ENCODE data around the gene ZC3H13. TPM values are rescaled to one million over a fixed set of nuclear protein-coding genes. Genes with fewer than 3 reads are reported as not detected.
"Not testable (repeated sequence)": the region's sequence is repeated elsewhere in the genome, so short reads cannot be mapped to it uniquely, and the experiment has no call there.

Gene ZC3H13
- total RNA-seq, 2 experiments from 2014 or later = 40.1 to 41.8 TPM

DNA sequence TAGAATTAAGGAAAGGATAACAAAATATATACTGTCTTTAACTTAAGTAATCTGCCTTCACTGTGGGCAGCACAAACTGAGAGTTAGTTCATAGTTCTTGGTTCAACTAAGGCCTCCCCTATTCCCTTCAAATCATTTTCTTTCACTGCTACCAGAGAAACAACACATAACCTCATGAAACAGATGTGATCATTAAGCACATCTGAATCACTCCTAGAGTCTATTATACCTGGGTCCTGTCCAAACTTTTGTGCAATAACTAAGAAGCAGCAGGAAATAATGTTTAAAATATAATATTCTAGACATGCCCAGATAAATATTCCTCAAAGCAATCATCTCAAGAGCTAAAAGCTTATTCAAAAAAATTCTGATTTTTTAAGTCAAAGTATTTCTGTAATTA lies 62.9 kb downstream of the ZC3H13 start:
- Mint-ChIP-seq H3K9me3 (no peaks in the 10 kb centered on the region), H3K4me3 (no peak overlapping the region), H3K4me1 (ENCODE audit: low read depth) (peaks cover 2% of the 10 kb centered on the region), H3K27ac (no peak overlapping the region), H3K36me3 (ENCODE audit: low read depth) (peaks cover 36% of the 10 kb centered on the region), H3K27me3 (no peaks in the 10 kb centered on the region)
- ATAC-seq = no peak
- ChIA-PET CTCF (interaction anchor here (0.7 kb wide), 1 partner anchor 24 kb away, joined by 3 read pairs; no protein-coding TSS in a partner anchor), POLR2A (interaction anchor here (0.6 kb wide), 1 partner anchor 56 kb away, joined by 4 read pairs; no protein-coding TSS in a partner anchor)
- DNase-seq = no peak
- intact Hi-C loops (cut with micrococcal nuclease) = no loop called here
- TF ChIP-seq, protein P1, sequence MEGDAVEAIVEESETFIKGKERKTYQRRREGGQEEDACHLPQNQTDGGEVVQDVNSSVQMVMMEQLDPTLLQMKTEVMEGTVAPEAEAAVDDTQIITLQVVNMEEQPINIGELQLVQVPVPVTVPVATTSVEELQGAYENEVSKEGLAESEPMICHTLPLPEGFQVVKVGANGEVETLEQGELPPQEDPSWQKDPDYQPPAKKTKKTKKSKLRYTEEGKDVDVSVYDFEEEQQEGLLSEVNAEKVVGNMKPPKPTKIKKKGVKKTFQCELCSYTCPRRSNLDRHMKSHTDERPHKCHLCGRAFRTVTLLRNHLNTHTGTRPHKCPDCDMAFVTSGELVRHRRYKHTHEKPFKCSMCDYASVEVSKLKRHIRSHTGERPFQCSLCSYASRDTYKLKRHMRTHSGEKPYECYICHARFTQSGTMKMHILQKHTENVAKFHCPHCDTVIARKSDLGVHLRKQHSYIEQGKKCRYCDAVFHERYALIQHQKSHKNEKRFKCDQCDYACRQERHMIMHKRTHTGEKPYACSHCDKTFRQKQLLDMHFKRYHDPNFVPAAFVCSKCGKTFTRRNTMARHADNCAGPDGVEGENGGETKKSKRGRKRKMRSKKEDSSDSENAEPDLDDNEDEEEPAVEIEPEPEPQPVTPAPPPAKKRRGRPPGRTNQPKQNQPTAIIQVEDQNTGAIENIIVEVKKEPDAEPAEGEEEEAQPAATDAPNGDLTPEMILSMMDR (IDR thresholded peaks at IDR 0.05) = no peak

DNA sequence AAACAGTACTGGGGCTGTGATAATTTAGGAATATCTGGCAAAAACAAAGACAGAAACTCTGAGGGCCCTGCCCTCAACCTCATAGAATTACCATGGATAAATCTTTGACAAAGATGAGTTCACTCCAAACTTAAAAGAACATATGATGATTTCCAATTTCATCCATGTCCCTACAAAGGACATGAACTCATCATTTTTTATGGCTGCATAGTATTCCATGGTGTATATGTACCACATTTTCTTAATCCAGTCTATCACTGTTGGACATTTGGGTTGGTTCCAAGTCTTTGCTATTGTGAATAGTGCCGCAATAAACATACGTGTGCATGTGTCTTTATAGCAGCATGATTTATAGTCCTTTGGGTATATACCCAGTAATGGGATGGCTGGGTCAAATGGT lies 71.4 kb downstream of the ZC3H13 start:
- peaks cover 59% of the 10 kb centered on the region for H3K36me3 Mint-ChIP-seq (ENCODE audit: low read depth)
- DNase-seq; POLR2A ChIA-PET; H3K27me3 Mint-ChIP-seq; H3K4me1 Mint-ChIP-seq (ENCODE audit: low read depth); H3K4me3 Mint-ChIP-seq; CTCF ChIA-PET; H3K9me3 Mint-ChIP-seq; ATAC-seq; intact Hi-C loops (cut with micrococcal nuclease); H3K27ac Mint-ChIP-seq: not testable (repeated sequence)

DNA sequence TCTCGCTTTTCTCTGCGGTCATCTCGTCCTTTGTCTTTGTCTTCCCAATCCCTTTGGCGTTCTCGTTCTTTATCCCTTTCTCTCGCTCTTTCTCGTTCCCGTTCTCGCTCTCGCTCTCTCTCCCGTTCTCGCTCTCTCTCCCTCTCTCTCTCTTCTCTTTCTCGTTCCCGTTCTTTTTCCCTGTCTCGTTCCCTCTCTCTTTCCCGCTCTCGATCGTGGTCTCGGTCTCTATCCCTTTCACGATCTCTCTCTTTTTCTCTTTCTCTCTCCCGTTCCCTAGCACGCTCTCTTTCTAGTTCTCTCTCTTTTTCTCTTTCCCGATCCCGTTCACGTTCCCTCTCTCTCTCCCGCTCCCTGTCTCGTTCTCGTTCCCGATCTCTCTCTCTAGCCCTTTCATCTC lies 77.2 kb downstream of the ZC3H13 start:
- ChIA-PET CTCF (no interaction called here), POLR2A (no interaction called here)
- H3K27ac Mint-ChIP-seq = no peak overlapping the region
- peaks cover 47% of the 10 kb centered on the region for H3K36me3 Mint-ChIP-seq (ENCODE audit: low read depth)
- H3K27me3 Mint-ChIP-seq = no peaks in the 10 kb centered on the region
- TF ChIP-seq, protein P1 (IDR thresholded peaks at IDR 0.05) = no peak
- DNase-seq (no peak), ATAC-seq (no peak)
- H3K4me1 Mint-ChIP-seq (ENCODE audit: low read depth) = peaks cover 3% of the 10 kb centered on the region
- no peak overlapping the region for H3K4me3 Mint-ChIP-seq
- no peaks in the 10 kb centered on the region for H3K9me3 Mint-ChIP-seq
- intact Hi-C loops (cut with micrococcal nuclease) = no loop called here

DNA sequence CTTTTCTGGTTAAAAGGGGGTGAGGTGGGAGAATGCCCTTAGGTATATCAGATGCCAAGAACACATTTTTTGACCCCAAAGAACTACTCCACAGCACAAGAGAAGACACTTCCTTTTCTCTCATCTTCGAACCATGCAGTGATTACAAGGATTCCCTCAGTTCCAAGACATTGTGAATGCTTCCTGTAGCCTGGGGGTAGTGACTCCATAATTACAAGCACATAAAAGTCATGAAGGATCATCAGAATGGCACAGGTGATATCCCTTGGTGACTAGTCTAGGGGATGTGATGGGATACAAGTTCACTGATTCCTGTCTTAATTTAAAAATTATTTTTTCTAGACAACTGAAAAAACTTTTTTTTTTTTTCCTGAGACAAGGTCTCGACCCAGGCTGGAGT lies 78.0 kb downstream of the ZC3H13 start:
- H3K27me3 Mint-ChIP-seq = no peaks in the 10 kb centered on the region
- DNase-seq = no peak
- TF ChIP-seq, protein P1 (IDR thresholded peaks at IDR 0.05) = no peak
- POLR2A ChIA-PET = no interaction called here
- H3K36me3 Mint-ChIP-seq (ENCODE audit: low read depth) = peaks cover 45% of the 10 kb centered on the region
- H3K4me1 Mint-ChIP-seq (ENCODE audit: low read depth) = peaks cover 3% of the 10 kb centered on the region
- no peak for ATAC-seq
- CTCF ChIA-PET = no interaction called here
- H3K27ac Mint-ChIP-seq = no peak overlapping the region
- intact Hi-C loops (cut with micrococcal nuclease) = no loop called here
- no peaks in the 10 kb centered on the region for H3K9me3 Mint-ChIP-seq
- H3K4me3 Mint-ChIP-seq = no peak overlapping the region

DNA sequence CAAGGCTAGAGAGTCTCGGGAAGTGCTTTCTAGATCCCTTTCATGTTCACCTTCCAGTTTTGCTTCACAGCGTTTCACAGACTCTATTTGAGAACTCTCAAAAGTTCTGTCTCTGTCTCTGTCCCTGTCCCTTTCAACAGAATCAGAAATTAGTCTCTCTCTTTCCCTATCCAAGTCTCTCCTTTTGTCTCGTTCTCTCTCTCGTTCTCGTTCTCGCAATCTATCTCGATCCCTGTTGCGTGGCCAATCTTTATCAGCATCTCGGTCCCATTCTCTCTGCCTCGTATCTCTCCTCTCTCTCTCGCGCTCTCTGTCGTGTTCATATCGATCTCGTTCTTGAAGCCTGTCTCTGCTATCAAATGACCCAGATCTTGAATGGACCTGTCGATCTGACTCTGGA lies 85.0 kb downstream of the ZC3H13 start:
- Mint-ChIP-seq H3K4me1 (ENCODE audit: low read depth) (peaks cover 11% of the 10 kb centered on the region), H3K36me3 (ENCODE audit: low read depth) (peaks cover 45% of the 10 kb centered on the region), H3K9me3 (no peaks in the 10 kb centered on the region), H3K4me3 (no peak overlapping the region), H3K27ac (peak overlapping the region; percentile 27), H3K27me3 (no peaks in the 10 kb centered on the region)
- no peak for DNase-seq
- ChIA-PET POLR2A (no interaction called here), CTCF (no interaction called here)
- intact Hi-C loops (cut with micrococcal nuclease) = no loop called here
- no peak for ATAC-seq
- TF ChIP-seq, protein P1 (IDR thresholded peaks at IDR 0.05) = no peak

DNA sequence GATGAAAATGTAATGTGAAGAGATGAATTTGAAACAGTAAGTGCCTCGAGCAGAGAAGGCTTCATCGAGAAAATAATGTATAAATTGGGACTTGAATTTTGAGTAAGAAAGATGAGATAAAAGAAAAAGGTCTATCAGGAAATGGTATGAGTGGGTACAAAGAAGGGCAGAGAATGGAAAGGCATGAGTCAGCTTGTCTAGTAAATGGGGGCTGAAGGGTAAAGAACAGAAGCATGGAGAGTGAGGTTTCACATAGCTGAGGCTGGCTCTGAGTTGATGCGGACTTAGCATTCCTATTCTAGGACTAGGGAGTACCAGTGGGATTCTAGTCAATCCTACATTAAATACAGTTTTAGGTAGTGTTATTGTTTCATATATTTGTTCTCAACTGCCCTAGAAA lies 85.8 kb downstream of the ZC3H13 start:
- ChIA-PET CTCF (no interaction called here), POLR2A (no interaction called here)
- Mint-ChIP-seq H3K27me3 (no peaks in the 10 kb centered on the region), H3K27ac (peak overlapping the region; percentile 49), H3K36me3 (ENCODE audit: low read depth) (peaks cover 39% of the 10 kb centered on the region), H3K4me3 (no peak overlapping the region), H3K4me1 (ENCODE audit: low read depth) (peaks cover 11% of the 10 kb centered on the region), H3K9me3 (no peaks in the 10 kb centered on the region)
- intact Hi-C loops (cut with micrococcal nuclease) = no loop called here
- ATAC-seq (peak; percentile 81), DNase-seq (peak; percentile 5)
- TF ChIP-seq, protein P1 (IDR thresholded peaks at IDR 0.05) = no peak
